NB4 (cell line): ENCODE data around the gene SND1.

Experiments used
- DNase-seq: peaks from one replicate; pipeline ENCODE4 v3.0.0; 2010; ENCODE audit warnings: low read depth
- H3K4me3 ChIP-seq: one replicate; pipeline ENCODE4 v1.5.1; 2011; ENCODE audit warnings: mild to moderate bottlenecking, low read depth, low read length, moderate library complexity
- MAX ChIP-seq: IDR thresholded peaks from 2 replicates; pipeline ENCODE4 v1.6.1; 2011; ENCODE audit warnings: low read depth, low read length
- MYC ChIP-seq: IDR thresholded peaks from 2 replicates; pipeline ENCODE4 v1.6.1; 2011; ENCODE audit warnings: low read depth, low read length
- POLR2A ChIP-seq: IDR thresholded peaks from 2 replicates; pipeline ENCODE4 v1.6.1; 2011; ENCODE audit warnings: mild to moderate bottlenecking; ENCODE audit not compliant: insufficient read length; ENCODE audit errors: extremely low read depth
- TF ChIP-seq, protein P1 (sequence below): IDR thresholded peaks from one replicate; pipeline ENCODE4 v1.5.1; 2012; ENCODE audit warnings: low read depth, low read length

Gene SND1

GRCh38 chr7:127943541-127944521, 291.8 kb downstream of the SND1 start:
- H3K4me3 ChIP-seq, result no peak overlapping the region
- no peak for TF ChIP-seq MAX
- no peak for TF ChIP-seq POLR2A
- TF ChIP-seq, protein P1, sequence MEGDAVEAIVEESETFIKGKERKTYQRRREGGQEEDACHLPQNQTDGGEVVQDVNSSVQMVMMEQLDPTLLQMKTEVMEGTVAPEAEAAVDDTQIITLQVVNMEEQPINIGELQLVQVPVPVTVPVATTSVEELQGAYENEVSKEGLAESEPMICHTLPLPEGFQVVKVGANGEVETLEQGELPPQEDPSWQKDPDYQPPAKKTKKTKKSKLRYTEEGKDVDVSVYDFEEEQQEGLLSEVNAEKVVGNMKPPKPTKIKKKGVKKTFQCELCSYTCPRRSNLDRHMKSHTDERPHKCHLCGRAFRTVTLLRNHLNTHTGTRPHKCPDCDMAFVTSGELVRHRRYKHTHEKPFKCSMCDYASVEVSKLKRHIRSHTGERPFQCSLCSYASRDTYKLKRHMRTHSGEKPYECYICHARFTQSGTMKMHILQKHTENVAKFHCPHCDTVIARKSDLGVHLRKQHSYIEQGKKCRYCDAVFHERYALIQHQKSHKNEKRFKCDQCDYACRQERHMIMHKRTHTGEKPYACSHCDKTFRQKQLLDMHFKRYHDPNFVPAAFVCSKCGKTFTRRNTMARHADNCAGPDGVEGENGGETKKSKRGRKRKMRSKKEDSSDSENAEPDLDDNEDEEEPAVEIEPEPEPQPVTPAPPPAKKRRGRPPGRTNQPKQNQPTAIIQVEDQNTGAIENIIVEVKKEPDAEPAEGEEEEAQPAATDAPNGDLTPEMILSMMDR, result no peak
- no peak for TF ChIP-seq MYC
- no peak for DNase-seq

DNA sequence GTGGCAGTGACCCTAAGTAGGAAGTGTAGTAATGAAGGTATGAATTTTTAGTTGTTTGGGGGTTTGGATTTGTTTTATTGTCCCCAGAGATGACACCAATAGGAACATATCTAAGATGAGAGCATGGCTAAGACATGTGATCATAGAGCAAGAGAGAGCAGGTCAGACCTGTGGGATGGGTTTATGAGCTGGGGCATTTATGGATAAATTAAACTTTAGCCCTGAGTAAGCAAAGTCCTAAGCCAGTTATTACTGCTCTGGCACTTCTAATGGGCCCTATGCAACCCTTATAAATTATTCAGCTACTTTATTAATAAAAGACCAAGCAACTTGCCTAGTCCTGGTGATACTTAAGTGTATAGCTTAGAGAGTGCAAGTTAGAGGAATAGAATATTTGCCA, 294.1 kb downstream of the SND1 start:
- no peak for TF ChIP-seq MYC
- TF ChIP-seq POLR2A, result no peak
- no peak for TF ChIP-seq MAX
- TF ChIP-seq, protein P1, result no peak
- H3K4me3 ChIP-seq, result no peak overlapping the region
- no peak for DNase-seq

GRCh38 chr7:127946847-127947246, 294.9 kb downstream of the SND1 start:
- no peak for DNase-seq
- TF ChIP-seq MYC, result no peak
- H3K4me3 ChIP-seq, result no peak overlapping the region

DNA sequence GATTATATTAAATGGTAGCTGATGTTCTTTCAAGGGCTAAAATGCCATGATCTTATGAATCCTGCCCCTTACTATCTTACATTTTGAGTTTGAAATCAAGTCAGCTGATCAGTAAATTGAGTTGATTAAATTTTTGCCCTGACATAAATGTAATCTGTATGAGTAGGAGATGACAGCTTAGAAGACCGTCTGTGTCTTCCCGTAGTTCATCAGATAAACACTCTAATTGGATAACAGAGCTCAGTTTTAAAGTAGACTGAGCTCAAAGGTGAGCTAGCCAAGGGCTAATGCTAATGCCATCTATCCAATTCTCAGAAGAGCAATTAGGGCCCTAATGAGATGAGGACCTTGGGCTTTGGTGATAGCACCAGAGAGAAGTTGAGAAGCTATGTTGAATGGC, 296.3 kb downstream of the SND1 start:
- no peak for DNase-seq
- TF ChIP-seq POLR2A (no peak), MAX (no peak), MYC (no peak)
- TF ChIP-seq, protein P1, result no peak
- no peak overlapping the region for H3K4me3 ChIP-seq

- no peak for DNase-seq
- TF ChIP-seq, protein P1, result no peak
Measured at GRCh38 chr7:127948930-127949329, 296.9 kb downstream of the SND1 start.

GRCh38 chr7:127949769-127950222, 297.8 kb downstream of the SND1 start:
- DNase-seq, result no peak
- TF ChIP-seq POLR2A (no peak), MYC (no peak), MAX (no peak)
- TF ChIP-seq, protein P1, result no peak

More at GRCh38 chr7:127948930-127949329, 296.9 kb downstream of the SND1 start:
- H3K4me3 ChIP-seq, result no peak overlapping the region

More at GRCh38 chr7:127949769-127950222, 297.8 kb downstream of the SND1 start:
- no peak overlapping the region for H3K4me3 ChIP-seq
